COLO829 (cell line): Measurements from ENCODE around the gene ELOVL2.
A peak's percentile ranks its signal among the peaks of the same experiment; 100 is the strongest.
"Not testable (repeated sequence)": the region's sequence is repeated elsewhere in the genome, so short reads cannot be mapped to it uniquely, and the experiment has no call there.

Experiments
- DNase-seq: peaks from one replicate; pipeline ENCODE4 v3.0.0; 2012; ENCODE audit warnings: low spot score

ELOVL2 gene

DNA sequence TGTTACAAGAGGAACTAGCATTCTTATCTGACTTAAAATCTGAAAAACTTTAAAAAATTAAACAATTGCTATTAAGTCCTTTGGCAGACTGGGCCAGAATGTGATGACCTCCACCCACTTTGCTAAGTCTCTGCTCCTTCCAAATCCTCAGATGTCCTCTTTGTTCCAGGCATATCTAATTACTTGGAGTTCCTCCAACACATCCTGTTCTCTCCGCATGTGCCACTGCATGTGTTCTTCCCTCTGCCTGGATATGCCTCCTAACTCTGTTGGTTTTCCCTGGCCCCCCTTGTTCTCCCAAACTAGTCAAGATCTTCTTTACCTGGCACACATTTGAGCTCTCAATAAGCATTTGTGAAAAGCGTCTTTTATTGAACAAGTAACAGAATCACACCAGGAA is 23.1 kb downstream of the ELOVL2 start:
- peak; percentile 54 for DNase-seq

DNA sequence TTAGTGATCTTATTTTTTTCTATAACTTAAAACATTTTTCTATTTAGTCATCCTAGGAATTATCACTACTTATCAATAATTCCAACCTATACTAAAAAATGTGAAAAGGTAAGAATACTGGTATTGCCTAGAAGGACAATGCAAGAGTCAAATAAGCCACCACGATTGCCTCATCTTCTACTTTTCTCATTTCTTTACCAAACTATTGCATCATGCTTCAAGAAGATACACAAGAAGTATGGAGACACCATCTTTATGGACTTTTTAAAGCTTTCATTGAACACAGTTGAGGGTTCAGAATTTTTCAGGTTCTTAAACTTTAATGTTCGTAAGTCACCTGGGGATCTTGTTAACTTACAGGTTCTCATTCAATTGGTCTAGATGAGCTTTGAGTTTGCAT is 25.9 kb downstream of the ELOVL2 start:
- DNase-seq: no peak

DNA sequence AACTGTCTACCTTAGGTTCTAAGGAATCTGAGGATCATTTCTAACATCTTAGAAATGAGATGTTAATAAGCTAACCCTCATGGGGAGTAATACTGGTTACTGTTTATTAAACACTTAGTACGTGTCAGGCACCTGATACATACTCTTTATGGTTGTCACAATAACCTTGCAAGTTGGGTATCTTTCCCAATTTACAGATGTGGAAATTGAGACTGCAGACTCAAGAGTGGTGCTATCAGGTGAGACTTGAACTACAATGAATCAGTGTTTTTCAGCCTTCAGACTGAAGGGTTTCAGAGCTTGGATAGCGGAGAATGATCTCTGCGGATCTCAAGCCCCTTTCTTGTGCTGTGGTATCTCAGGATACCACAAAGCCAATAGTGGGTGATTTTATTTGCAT is 27.0 kb downstream of the ELOVL2 start:
- DNase-seq: no peak

DNA sequence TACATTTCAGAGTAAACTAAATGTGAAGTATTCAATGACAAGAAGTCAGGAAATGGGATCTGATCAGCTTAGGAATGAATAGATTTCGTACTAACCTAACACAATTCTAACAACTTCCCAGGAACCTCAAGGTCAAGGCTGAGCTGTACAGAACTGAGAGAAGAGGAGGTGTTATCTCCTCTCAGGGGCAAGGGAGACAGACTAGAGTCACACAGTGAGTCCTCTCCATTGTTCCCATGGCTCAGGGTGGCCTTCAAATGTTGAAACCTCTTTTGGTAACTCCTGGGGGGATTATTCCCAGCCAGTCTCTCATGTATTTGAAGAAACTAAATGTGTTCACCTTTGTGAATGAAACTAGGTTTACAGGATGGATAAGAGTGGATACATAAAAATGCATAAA is 27.7 kb downstream of the ELOVL2 start:
- DNase-seq: no peak

DNA sequence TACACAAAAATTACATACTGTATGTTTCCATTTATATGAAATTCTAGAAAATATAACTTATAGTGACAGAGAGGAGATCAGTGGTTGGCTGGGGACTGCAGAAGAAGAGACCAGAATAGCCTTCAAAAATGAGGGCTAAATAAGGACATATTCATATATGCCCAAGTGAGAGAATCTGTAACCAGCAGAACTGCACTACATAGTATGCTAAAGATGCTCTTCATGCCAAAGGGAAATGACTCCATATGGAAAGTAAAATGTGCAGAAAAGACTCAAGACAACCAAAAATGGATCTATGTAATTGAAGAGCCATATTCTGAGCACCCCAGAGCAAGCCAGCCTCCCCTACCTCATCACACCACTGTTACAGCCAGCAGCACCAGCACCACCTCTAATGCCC is 29.0 kb downstream of the ELOVL2 start:
- DNase-seq: no peak

DNA sequence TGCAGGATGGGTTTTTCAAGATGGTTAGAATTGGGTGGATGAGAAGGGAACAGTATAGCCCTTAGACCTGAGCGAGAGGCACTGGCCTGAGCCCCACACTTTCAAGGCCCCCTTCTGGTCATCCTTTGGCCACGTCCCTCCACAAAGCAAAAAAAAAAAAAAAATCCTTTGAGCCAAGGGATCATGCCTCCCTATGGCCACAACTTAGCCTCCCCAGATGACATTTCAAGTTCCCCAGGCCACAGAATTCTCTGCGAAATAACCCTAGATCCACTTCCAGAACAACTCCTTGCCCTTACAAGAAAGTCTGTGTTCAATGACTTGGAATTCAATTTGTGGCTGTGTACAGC is 30.4 kb downstream of the ELOVL2 start:
- no peak for DNase-seq

DNA sequence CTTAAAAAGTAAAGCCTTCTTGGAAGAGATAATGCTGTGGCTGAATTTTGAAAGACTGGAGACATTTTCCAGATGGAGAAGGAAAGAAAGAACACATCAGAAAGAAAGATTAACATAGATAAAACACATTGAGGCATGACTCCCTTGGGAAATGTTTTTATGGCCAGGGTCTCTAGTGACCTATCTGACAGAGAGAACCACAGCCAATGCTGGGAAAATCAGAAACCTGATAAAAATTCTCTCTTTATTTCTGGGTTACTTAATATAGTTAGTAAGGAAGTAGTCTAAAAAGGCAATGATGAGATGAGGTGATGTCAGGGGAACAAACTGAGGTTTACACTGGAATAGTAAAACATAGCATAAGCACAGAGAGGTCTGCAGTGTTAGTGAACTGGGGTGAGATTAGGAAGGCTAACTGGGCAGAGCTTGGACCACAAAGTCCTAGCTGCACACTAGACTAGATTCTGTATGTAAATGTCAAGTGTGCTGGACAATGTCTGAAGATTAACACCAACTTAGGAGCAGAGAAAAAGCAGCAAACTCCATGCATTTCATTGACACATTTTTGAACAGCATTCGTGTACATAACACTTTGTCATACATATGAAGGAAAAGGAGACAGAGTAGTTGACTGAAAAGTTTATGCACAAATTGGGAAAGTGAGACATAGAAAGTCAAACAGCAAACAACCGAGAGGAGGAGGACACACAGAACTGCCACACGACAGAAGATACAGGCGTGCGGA is 31.0 kb downstream of the ELOVL2 start:
- DNase-seq: no peak

DNA sequence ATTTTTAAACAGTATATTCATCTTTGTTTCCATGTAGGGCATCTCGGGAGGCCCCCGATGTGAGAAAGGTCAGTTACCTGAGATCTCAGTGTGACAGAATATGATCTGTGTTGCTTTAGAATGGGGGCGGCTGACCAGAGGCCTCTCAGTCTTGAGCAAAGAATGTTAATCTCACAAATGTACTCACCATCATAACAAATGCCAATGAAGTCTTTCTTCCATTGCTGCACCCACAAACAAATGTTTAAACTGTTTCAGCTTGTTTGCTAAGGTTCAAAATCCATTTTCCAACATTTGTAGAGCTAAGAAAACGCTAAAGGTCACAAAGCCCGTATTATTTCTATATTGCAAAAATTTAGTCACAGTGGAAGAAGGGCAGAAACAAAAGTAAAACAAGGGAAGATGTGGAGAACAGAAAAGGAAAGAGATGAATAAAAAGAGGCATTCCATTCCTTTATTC is 31.8 kb downstream of the ELOVL2 start:
- DNase-seq: no peak

DNA sequence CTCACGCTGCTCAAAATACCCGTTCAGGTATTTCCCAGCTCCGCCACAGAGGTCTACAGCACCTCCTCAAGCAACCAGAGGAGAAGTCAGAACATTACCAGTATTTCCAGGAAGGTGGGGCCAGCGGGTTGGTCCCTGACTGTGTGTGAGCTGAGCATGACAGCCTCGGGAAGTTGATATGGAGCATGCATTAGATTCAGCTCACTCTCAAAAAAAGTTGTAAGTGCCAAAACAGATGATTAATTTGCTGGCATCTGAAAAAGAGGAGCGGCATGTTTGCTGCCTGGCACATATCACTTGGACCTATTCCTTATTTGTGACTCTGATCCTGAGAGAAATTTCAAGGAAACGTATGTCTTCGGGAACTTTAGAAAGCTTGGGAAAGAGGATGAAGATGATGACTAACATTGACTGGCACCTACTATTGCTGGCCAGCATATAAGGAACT is 32.3 kb downstream of the ELOVL2 start:
- DNase-seq: no peak

DNA sequence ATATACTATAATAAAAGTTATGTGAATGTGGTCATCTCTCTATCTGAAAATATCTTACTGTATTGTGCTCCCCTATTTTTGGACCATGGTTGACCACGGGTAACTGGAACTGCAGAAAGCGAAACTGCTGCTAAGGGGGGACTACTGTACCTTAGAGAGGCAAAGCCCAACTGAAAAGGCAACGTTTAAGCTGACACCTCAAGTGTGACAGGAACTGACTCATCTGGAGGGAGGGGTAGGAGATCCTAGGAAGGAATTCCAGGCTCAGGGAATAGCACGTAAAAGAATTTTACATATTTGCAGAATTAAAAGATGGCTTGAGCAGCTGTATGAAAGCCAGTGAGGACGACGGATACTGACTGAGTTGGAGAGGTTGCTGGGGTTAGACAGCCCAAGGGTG is 34.8 kb downstream of the ELOVL2 start:
- DNase-seq: peak; percentile 63

DNA sequence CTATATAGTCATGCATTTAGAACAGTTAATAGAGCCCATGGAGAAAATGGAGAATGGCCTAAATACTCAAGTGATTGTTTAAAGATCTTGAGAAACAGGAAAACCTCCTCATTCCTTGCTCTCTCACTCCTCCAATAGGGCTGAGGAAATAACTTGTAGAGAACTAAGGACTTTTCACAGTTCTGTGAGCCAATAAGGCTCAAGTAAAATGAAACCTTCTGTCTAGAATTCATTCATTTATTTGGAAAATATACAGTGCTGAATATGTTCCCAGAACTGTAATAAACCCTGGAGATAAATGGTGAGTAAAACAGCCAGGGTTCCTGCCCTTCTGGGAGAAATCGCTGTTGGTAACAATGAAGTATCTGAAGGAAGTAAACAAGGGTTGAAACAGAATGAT is 35.3 kb downstream of the ELOVL2 start:
- peak; percentile 35 for DNase-seq

DNA sequence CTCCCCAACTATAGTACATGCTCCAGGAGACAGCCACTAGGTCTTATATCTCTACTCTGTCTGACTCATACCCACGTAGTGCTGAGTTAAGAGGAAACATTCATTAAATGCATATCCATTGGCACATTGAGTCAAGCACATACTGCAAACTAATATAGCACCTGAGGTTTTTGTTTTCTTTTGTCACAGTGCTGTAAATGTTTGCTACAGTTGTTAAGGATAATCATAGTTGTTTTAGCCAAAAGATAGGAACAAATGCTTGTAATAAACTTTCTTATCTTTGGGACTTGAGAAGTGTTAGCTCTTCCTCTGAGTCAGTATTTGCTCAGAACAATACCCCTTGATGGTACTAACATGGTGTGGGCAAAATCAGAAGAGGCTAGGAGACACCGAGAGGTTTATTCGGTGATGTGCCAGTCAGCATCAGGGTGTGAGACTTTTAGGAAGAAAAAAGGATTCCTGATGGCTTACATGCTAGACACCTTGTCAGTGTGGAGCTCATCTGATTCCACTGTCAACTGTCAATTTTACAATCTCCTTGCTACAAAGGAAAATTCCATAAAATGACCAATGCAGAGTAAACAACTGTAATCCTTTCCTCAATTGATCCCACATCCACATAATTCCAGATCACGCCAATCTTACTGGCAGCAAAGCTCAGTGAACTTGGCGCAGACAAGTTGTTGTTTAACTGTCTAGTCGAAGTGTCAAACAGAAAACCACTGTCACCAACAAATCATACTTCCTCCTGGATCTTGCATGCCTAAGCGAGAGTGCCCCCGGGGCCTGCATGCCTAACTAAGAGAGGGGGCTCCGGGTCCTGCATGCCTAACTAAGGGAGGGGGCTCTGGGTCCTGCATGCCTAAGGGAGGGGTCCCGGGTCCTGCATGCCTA is 36.1 kb downstream of the ELOVL2 start:
- DNase-seq: no peak

DNA sequence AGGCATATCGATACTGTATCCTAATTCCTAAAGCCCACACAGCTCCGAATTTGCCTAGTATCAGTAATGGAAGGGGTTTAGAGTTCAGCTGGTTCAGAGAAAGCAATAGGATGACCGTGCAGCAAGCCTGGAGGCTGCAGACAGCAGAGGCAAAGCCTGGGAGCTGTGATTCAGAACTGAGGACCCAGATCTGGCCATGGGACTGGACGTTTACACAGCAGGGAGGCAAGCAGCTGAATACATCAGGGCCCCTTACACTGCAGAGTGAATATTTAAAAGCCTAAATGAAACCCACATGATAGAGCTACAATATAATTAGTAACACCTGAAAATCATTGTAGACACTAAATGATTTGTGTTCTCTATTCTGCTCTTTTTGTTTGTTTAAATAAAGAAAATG is 38.0 kb downstream of the ELOVL2 start:
- no peak for DNase-seq

DNA sequence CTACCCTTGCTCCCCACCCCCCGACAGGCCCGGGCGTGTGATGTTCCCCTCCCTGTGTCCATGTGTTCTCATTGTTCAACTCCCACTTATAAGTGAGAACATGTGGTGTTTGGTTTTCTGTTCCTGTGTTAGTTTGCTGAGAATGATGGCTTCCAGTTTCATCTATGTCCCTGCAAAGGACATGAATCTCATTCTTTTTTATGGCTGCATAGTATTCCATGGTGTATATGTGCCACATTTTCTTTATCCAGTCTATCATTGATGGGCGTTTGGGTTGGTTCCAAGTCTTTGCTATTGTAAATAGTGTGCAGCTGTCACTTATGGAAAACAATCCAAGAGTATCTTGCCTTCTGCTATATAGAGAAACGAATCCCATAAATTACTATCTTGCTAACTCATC is 40.8 kb downstream of the ELOVL2 start:
- not testable (repeated sequence) for DNase-seq

DNA sequence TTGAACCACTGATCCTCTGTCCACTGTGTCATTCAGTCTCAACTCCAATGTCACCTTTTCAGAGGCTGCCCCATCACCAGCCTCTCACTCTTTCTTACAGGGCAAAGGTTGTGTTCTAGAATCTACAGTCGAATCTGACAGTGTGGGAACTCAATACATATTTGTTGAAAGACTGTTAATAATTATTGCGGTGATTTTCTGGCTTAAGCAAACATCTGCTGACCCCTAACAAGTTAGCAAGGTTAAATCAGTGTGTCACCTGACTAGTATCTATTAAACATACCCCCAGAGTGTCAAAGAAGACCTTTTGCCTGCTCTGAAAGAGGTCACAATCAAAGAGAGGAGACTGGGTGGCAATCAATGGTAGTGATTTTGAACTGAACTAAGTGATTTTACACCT is 41.9 kb downstream of the ELOVL2 start:
- no peak for DNase-seq

DNA sequence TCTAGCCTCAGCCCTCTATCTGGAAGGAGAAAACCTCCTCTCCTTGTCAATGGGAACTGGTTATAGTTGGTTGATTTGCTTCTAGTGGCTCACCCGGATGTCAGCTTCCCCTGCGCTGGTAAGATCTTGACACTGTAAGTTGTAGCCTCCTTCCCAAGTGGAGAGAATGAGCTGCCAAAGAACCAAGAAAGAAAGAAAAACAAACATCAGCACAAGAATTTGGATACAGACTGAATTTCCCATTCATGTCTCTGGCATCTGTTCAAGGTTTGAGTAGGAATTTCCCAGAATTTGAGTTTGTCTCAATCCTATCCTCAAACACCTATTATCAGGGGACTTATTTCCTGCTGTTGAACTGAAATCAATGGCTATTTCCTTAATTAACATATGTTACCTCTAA is 44.1 kb downstream of the ELOVL2 start:
- no peak for DNase-seq

DNA sequence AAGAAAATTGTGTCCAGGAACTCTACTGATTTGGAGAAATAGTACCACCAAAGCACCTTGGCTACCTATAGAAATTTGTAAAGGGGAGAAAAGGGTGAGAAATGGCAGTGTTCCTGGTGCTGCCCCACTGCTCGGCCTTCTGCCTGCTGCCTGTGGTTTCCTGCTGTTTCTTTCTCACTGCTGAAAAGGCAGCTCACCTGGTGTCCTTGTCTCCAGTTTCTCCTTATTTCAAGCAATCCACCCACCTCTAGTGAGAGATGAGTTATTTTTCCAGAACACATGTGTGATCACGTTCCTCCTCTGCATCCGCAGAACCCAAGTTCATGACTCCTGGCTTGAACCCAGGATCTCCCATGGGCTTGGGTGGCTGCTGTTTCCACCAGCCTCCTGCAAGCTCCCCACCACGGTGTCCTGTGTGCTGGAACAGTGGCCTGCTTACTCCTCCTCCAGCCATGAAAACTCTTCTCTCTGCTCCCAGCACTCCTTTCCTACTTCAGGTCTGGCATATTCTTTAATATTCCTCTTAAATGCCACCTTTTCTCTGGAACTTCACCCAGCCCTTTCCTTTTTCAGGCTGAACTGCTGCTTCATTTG is 48.9 kb downstream of the ELOVL2 start:
- DNase-seq: no peak

DNA sequence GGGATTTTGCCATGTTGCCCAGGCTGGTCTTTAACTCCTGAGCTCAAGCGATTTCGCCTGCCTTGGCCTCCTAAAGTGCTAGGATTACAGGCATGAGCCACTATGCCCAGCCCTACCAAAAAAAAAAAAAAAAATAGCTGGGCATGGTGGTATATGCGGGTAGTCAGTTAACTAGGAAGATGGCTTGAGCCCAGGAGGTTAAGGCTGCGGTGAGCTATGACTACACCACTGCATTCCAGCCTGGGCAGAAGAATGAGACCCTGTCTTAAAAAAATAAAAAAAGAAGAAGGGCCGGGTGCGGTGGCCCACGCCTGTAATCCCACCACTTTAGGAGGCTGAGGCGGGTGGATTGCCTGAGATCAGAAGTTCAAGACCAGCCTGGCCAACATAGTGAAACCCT is 50.2 kb downstream of the ELOVL2 start:
- DNase-seq: no peak

DNA sequence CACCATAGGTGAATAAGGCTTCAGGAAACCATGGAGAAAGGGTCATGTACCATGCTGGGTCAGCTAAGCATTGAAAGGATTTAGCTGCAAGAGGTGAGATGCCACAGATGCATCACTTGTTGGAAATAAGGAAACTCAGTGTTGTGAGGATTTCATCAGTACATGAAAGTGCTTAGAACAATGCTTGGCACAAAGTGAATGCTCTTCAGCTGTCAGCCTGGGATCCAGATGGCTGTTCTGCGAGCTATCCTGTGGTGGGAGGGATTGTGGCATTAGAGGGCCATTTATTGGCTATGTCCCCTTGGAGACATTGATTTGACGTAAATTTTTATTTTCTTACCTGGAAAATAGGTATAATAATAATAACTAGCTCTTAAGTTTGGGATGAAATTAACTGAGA is 53.0 kb downstream of the ELOVL2 start:
- no peak for DNase-seq

DNA sequence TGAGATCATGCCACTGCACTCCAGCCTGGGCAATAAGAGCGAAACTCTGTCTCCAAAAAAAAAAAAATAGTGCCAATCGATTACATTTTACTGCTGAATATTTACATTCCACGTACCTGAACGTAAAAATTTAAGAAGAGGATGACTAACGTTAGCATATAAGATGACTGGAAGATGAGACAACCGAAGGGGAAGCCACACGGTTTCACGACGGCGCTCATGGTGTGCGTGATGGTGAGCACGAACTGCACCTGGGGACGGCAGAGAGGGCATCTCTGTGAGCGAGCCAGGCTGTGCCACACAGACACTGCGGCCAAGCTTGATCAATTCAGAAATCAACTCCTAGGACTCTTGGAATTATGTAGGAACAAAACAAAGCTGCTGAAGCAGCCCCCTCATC is 54.5 kb downstream of the ELOVL2 start:
- no peak for DNase-seq

DNA sequence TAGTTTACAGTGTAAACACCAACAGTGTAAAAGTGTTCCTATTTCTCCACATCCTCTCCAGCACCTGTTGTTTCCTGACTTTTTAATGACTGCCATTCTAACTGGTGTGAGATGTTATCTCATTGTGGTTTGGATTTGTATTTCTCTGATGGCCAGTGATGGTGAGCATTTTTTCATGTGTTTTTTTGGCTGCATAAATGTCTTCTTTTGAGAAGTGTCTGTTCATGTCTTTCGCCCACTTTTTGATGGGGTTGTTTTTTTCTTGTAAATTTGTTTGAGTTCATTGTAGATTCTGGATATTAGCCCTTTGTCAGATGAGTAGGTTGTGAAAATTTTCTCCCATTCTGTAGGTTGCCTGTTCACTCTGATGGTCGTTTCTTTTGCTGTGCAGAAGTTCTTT is 59.1 kb downstream of the ELOVL2 start:
- DNase-seq: not testable (repeated sequence)

DNA sequence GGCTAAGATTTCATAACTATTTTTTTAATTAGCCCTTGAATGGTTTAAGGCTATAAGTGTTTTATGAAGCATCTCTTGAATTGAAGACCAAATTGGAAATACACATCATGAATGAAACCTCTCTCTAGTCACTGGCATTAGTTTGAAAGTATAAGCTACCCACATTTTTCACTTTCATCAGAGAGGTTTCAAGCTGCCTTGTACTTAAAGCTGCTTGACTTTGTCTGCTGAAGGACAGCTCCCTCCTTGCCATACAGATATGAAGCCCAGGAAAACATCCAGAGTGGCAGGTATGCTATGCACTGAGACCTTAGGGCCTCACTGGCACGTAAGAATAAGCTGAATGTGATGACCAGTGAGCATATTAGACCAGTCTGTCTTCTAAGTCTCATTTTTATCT is 62.7 kb downstream of the ELOVL2 start:
- no peak for DNase-seq

DNA sequence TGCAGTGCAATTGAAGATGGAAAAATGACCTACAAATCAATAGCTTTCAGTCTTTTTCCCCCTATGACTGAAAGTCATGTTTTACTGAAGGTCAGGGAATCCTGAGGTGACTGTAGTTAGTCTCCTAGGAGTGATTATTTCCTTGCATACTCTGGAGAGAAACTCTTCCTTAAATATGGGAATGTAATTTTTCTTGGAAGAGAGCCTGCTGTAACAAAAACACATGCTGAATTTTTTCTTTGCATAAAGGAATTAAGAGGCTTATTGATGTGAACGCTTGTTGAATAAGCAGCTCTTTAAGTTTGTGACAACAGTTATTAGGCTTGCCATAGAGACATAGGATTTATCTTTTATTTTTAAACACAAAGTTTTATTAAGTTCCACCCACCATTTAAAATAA is 64.5 kb downstream of the ELOVL2 start:
- DNase-seq: no peak
